Nephron (organoid): ENCODE measurements around the gene MYOD1.

Source experiments
- H3K27ac Mint-ChIP-seq, 3 experiments: 2 replicates each; pipeline ENCODE4 v1.8.0; 2020; ENCODE audit warnings: mixed read lengths in 3 of 3, mild to moderate bottlenecking in 2 of 3, moderate library complexity in 1 of 3
- H3K27me3 Mint-ChIP-seq: 2 replicates; pipeline ENCODE4 v1.8.0; 2021; ENCODE audit warnings: low read depth, mild to moderate bottlenecking, moderate library complexity, mixed read lengths
- H3K36me3 Mint-ChIP-seq: 2 replicates; pipeline ENCODE4 v1.8.0; 2020; ENCODE audit warnings: low read depth, mixed read lengths
- H3K4me1 Mint-ChIP-seq: 2 replicates; pipeline ENCODE4 v1.8.0; 2020; ENCODE audit warnings: mixed read lengths
- H3K4me3 Mint-ChIP-seq, 3 experiments: 2 replicates each; pipeline ENCODE4 v1.8.0; 2020; ENCODE audit warnings: mild to moderate bottlenecking in 3 of 3, mixed read lengths in 3 of 3, moderate library complexity in 2 of 3
- H3K9me3 Mint-ChIP-seq: 2 replicates; pipeline ENCODE4 v1.8.0; 2020; ENCODE audit warnings: mixed read lengths
- TF ChIP-seq, protein P1 (sequence below), 3 experiments: fragments of 200-600 bp; sonication (generic); IDR thresholded peaks; one replicate each; pipeline ENCODE4 v1.5.0; 2021; ENCODE audit warnings: antibody characterized with exemption in 3 of 3; ENCODE audit not compliant: unreplicated experiment in 3 of 3

Gene MYOD1

GRCh38 chr11:17765356-17766072 lies 46.1 kb downstream of the MYOD1 start:
- TF ChIP-seq, protein P1, sequence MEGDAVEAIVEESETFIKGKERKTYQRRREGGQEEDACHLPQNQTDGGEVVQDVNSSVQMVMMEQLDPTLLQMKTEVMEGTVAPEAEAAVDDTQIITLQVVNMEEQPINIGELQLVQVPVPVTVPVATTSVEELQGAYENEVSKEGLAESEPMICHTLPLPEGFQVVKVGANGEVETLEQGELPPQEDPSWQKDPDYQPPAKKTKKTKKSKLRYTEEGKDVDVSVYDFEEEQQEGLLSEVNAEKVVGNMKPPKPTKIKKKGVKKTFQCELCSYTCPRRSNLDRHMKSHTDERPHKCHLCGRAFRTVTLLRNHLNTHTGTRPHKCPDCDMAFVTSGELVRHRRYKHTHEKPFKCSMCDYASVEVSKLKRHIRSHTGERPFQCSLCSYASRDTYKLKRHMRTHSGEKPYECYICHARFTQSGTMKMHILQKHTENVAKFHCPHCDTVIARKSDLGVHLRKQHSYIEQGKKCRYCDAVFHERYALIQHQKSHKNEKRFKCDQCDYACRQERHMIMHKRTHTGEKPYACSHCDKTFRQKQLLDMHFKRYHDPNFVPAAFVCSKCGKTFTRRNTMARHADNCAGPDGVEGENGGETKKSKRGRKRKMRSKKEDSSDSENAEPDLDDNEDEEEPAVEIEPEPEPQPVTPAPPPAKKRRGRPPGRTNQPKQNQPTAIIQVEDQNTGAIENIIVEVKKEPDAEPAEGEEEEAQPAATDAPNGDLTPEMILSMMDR (IDR thresholded peaks at IDR 0.05; ENCODE audit: unreplicated experiment in 3 of 3), result no peak
- Mint-ChIP-seq H3K27me3 (peaks cover 21% of the 10 kb centered on the region), H3K9me3 (no peaks in the 10 kb centered on the region), H3K4me3 (no peak overlapping the region), H3K36me3 (no peaks in the 10 kb centered on the region), H3K4me1 (no peaks in the 10 kb centered on the region), H3K27ac (no peak overlapping the region)

- no peak overlapping the region for H3K27ac Mint-ChIP-seq
- H3K9me3 Mint-ChIP-seq, result no peaks in the 10 kb centered on the region
- H3K4me3 Mint-ChIP-seq, result no peak overlapping the region
- TF ChIP-seq, protein P1 (IDR thresholded peaks at IDR 0.05; ENCODE audit: unreplicated experiment in 3 of 3), result no peak
- no peaks in the 10 kb centered on the region for H3K36me3 Mint-ChIP-seq
- no peaks in the 10 kb centered on the region for H3K4me1 Mint-ChIP-seq
- H3K27me3 Mint-ChIP-seq, result peaks cover 21% of the 10 kb centered on the region
Observed at GRCh38 chr11:17766073-17766359, 46.6 kb downstream of the MYOD1 start.

GRCh38 chr11:17766590-17766989 lies 47.2 kb downstream of the MYOD1 start:
- TF ChIP-seq, protein P1 (IDR thresholded peaks at IDR 0.05; ENCODE audit: unreplicated experiment in 3 of 3), result no peak
- H3K4me1 Mint-ChIP-seq, result no peaks in the 10 kb centered on the region
- H3K27me3 Mint-ChIP-seq, result peaks cover 16% of the 10 kb centered on the region
- no peak overlapping the region for H3K4me3 Mint-ChIP-seq
- H3K9me3 Mint-ChIP-seq, result no peaks in the 10 kb centered on the region
- no peak overlapping the region for H3K27ac Mint-ChIP-seq
- H3K36me3 Mint-ChIP-seq, result no peaks in the 10 kb centered on the region

DNA sequence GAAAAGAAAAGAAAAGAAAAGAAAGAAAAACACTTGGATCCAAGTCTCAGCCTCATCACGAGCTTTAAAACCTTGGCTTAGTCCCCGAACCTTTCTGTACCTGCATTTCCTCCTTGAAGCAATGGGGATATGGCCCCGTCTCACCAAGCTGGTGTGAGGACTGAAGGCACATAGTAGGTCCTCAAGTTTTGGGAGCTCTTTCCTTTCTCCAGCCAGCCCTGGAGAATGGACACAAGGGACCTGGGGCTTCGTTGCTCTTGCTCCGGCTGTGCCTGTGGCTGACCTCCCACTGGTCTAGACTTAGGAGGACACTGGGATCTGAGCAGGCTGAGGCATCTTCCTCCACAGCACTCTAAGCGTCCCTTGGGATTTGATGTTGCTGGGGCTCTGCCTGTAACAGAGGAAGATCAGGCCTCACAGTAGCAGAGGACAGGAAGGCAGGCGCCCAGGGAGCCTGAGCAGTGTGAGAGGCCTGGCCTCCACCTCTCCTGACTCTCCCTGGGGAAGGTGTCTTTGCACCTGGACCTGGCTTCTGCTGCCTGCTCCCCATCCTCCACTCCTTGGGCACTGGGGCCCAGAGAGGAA lies 48.0 kb downstream of the MYOD1 start:
- Mint-ChIP-seq H3K27me3 (peaks cover 16% of the 10 kb centered on the region), H3K9me3 (no peaks in the 10 kb centered on the region), H3K27ac (no peak overlapping the region), H3K4me1 (no peaks in the 10 kb centered on the region), H3K36me3 (no peaks in the 10 kb centered on the region), H3K4me3 (no peak overlapping the region)
- TF ChIP-seq, protein P1 (IDR thresholded peaks at IDR 0.05; ENCODE audit: unreplicated experiment in 3 of 3), result no peak

DNA sequence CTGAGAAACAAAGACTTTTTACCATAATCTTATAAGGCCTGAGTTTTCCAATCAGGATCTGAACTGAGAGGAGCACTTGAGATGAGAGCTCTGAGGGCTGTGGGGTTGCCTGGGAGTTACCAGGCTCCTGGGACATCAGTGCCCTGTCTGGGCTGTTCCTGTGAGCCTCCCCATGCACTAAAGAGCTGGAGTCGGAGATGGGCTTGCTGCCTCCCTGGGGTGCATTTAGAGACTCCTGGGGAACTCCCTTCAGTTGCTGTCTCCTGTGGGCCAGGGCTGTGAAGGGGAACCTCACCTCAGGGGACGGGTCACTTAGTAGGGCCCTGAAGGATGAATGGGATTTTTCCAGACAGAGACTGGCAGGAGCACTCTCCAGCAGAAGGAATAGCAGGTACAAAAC lies 48.5 kb downstream of the MYOD1 start:
- Mint-ChIP-seq H3K27ac (no peak overlapping the region), H3K27me3 (peaks cover 12% of the 10 kb centered on the region), H3K9me3 (no peaks in the 10 kb centered on the region), H3K4me3 (no peak overlapping the region), H3K36me3 (no peaks in the 10 kb centered on the region), H3K4me1 (no peaks in the 10 kb centered on the region)
- TF ChIP-seq, protein P1 (IDR thresholded peaks at IDR 0.05; ENCODE audit: unreplicated experiment in 3 of 3), result no peak

DNA sequence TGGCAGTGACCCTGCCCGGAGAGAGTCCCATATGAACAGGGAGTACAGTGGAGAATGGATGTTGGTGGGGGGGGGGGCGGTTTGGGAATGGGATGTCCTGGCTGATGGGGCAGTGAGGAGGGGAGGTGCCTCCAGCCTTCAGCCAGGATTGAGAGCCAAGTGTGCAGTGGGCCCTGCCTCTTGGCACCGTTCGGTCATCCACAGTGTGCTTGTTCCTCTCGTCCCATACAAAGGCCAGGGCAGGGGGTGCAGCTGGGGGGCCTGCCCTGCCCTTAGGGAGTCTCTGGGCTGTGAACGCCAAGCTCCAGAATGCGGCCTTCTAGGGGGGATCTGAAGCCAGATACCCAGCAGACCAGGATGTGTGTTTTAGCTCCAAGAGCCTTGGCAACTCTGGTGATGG lies 49.2 kb downstream of the MYOD1 start:
- Mint-ChIP-seq H3K4me1 (no peaks in the 10 kb centered on the region), H3K27me3 (peaks cover 12% of the 10 kb centered on the region), H3K4me3 (no peak overlapping the region), H3K36me3 (no peaks in the 10 kb centered on the region), H3K9me3 (no peaks in the 10 kb centered on the region), H3K27ac (no peak overlapping the region)
- TF ChIP-seq, protein P1 (IDR thresholded peaks at IDR 0.05; ENCODE audit: unreplicated experiment in 3 of 3), result no peak
